Measurements from ENCODE around the gene CGB1. TPM values are rescaled to one million over a fixed set of nuclear protein-coding genes. Genes with fewer than 3 reads are reported as not detected.
"Not testable (repeated sequence)": the region's sequence is repeated elsewhere in the genome, so short reads cannot be mapped to it uniquely, and the experiment has no call there.

The CGB1 gene
- total and polyA plus RNA-seq, 9 of the 15 experiments (the other 6 are each of a cell fraction or from before 2014, with no cell fraction given): not detected

GRCh38 chr19:49031642-49032301, 4.9 kb downstream of the CGB1 start, which contains the start of gene CGB2 (continued):
- peak in 1 of 2 experiments; percentile 31 for TF ChIP-seq AFF1 (IDR thresholded peaks at IDR 0.05; ENCODE audit: low read depth in 1 of 2, partially characterized antibody in 2 of 2)
- peak; percentile 70; the same call in 1 of the 2 replicates for TF ChIP-seq HDAC2 (IDR thresholded peaks at IDR 0.05)
- peak; percentile 81 for TF ChIP-seq ZBTB40 (IDR thresholded peaks at IDR 0.05)
- not testable (repeated sequence) for TF ChIP-seq ZBTB40 (CRISPR knock-in tag; IDR thresholded peaks at IDR 0.05)
- TF ChIP-seq CTBP1 (IDR thresholded peaks at IDR 0.05; ENCODE audit: borderline replicate concordance): peak; percentile 91
- peak; percentile 74 for TF ChIP-seq NR2C2 (CRISPR knock-in tag; IDR thresholded peaks at IDR 0.05)
- TF ChIP-seq NR2C2 (tag; IDR thresholded peaks at IDR 0.05): peak; percentile 83
- peak; percentile 33; the same call in 1 of the 2 replicates for TF ChIP-seq ETV5 (CRISPR knock-in tag; IDR thresholded peaks at IDR 0.05; ENCODE audit: low read depth)
- peak; percentile 48 for TF ChIP-seq BDP1 (IDR thresholded peaks at IDR 0.05; ENCODE audit: insufficient read depth, insufficient read length)
- TF ChIP-seq RBM25 (IDR thresholded peaks at IDR 0.05; ENCODE audit: low read depth, low read length, severe bottlenecking): peak; percentile 37
- peak; percentile 52 for TF ChIP-seq BHLHE40 (IDR thresholded peaks at IDR 0.05; ENCODE audit: low read length)
- TF ChIP-seq ZBTB17 (CRISPR knock-in tag; IDR thresholded peaks at IDR 0.05): peak; percentile 34; the same call in 1 of the 2 replicates
- TF ChIP-seq RB1 (IDR thresholded peaks at IDR 0.05; ENCODE audit: low read depth): peak; percentile 82
- peak; percentile 73 for TF ChIP-seq JUND (IDR thresholded peaks at IDR 0.05; ENCODE audit: borderline replicate concordance, low read depth, low read length)
- TF ChIP-seq JUND (tag; IDR thresholded peaks at IDR 0.05; ENCODE audit: borderline replicate concordance, low read depth, low read length): peak; percentile 47; the same call in 1 of the 3 replicates
- peak; percentile 79 for TF ChIP-seq SP1 (CRISPR knock-in tag; IDR thresholded peaks at IDR 0.05)

All from K562 (cell line).